HG02938 (cell line): ENCODE measurements around the gene DOK6.

Experiments used
- ATAC-seq: cut with Tn5 transposase; IDR thresholded peaks from one replicate; pipeline ENCODE4 v1.9.1; 2021; ENCODE audit warnings: mild to moderate bottlenecking, moderate library complexity; ENCODE audit not compliant: unreplicated experiment

DOK6 gene

DNA sequence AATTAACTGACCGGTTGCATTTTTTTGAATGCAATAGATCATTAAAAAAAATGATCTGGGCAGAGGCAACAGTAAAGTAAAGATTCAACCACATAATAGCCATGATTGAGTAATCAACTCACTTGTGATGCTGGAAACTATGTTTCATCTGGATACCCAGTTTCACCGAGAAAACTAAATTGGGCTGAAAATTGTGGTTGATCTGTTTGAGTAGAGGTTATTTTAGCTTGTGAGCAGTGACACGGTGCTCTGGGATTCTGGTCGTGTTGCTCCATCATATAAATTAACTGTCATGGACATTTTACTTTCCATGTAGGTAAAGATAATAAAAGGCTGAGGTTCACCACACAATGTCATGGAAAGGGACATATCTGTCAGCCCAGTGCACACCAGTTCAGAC, 488.3 kb downstream of the DOK6 start:
- no peak for ATAC-seq

DNA sequence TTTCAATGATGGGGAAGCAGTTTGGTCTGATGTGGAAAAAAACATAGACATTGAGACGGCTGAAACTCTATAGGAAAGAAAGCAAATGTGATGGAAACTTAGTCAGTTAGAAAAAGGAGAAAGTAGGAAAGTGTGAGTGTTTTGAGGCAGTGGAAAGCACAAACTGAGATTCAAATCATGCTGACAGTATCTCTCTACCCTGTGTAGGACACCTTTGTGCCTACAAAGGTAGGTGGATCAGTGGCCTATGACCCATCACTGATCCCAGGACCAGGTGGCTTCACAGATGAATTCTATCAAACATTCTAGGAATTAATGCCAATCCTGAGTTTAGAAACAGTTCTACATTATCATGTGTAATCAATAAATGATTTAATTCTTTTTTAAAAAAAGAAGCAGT, 489.9 kb downstream of the DOK6 start:
- no peak for ATAC-seq

DNA sequence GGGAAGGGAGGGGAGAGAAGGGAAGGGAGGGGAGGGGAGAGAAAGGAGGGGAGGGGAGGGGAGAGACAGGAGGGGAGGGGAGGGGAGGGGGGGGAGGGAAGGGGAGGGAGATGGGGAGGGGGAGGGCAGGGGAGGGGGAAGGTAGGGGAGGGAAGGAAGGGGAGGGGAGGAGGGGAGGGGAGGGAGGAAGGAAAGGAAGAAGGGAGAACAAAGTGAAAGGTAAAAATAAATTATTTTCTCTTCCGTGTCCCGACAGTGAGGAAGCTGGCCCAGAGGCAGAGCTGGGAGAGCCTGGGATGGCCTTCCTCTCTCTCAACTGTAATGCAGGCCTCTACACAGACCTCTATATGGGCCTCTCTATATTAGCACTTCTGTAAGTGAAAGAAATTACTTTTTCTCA, 493.8 kb downstream of the DOK6 start:
- ATAC-seq: no peak

- ATAC-seq: no peak
These were observed 494.7 kb downstream of the DOK6 start for GRCh38 chr18:69895066-69896047.

DNA sequence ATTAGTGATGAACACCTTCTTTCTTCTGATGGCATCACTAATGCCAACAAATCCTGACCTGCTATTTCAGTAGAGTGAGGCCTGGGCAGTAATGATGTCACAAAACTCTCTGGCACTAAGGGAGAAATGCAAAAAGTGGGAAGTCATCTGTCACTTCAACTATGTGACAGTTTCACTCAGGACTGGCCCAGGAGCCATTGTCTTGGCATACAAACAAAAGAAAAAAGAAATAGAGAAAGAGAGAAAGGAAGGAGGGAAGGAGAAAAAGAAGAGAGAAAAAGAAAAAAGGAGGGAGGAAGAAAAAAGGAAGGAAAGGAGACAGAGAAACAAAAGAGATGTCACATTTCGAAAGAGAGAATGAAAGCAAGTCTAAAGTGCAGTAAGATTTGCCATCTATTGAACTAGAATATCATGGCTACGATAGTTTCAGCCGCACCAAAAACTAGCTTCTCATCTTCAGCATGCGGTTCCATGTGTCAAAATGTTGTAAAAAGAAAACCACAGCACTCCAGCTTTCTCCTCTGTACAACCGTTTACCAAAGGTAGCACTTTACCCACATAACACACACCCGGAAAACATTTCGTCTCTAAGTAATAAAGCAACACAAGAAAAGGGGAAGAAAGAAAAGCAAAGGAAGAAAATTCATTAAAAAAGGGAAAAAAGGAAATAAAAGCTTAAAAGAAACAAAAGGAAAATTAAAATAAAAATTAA, 496.9 kb downstream of the DOK6 start:
- ATAC-seq: peak; percentile 45

GRCh38 chr18:69898241-69898861, 497.7 kb downstream of the DOK6 start:
- ATAC-seq: peak; percentile 39
